ENCODE results near the gene ATP4A. TPM values are rescaled to one million over a fixed set of nuclear protein-coding genes. Genes with fewer than 3 reads are reported as not detected.

Gene ATP4A
- total RNA-seq, 1 experiment from 2014 or later, result not detected

DNA sequence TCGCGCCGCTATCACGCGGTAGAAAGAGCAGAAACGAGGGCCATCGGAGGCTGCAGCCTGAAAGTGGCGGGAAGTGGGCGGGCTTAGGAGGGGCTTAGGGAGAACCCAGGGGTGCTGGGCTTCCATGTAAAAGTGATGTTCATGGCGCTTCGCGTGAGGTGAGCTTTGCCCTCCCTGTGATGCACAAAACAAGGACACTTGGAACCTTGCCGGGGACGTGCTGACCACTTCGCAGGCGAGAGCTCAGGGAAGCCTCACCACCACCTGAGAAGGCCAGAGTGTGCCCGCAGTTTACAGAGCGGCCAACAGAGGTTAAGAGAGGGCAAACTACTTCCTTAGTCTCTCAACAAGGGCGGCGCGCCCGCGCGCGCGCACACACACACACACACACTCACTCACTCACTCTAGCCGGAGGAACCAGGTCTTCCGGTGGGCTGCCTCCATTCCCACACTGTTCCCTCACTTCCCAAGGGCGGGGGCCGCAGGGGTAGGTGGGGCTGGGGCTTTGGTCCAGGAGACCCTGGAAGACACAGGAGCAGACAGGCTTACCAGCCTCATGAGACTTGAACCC lies 29.6 kb downstream of the ATP4A start:
- in situ Hi-C loops (cut with HindIII; ENCODE audit: low sequenced_read_pairs), result no loop called here
- no peak for DNase-seq (ENCODE audit: low spot score)

DNA sequence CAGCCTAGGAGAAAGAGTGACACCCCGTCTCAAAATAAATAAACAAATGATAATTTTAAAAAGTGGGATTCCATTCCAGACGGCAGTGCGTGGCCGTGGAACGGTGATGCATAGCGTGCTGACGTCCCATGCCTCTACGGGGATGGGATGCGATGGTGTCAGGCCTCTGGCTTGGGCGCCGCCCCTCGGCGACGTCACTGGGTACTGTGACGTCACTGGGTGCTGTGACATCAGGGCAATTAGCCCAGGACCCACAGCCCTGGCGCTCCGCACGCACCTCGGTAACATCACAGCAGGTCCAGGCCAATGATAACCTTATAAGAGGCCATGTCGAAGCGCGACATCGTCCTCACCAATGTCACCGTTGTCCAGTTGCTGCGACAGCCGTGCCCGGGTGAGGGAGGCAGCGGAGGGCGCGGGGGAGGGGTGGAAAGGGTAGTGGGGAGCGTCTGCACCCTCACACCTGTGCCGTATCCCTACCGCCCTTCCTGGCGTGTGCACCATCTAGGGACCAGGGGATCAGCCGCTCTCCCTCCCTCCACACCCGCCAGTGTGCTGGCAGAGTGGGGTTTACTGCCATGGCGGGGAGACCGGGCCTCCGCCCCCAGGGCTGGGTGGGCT lies 30.1 kb downstream of the ATP4A start, which contains the start of gene GAPDHS:
TSS of gene GAPDHS (plus strand) at position 256 of the 621 bp plus-strand sequence. CDS start at position 328, 72 bp downstream.
- no peak for DNase-seq (ENCODE audit: low spot score)
- in situ Hi-C loops (cut with HindIII; ENCODE audit: low sequenced_read_pairs), result no loop called here

DNA sequence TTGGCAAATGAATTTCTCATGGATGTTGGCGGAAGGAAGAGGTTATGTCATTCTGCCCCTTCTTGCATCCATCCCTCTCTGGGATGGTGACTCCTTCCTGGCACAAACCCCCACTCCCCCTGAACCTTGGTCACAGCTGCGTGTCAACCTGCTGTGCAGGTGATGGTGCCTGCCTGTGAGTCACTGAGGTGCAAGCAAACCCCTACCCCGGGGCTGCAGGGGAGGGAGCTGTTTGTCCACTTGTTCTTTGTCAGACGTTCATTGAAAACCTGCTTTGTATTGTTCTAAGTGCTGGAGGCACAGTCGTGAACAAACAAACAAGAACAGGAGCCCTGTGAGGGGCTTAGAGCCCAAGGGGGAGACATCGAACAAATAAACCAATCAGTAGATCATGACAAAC lies 32.2 kb downstream of the ATP4A start:
- in situ Hi-C loops (cut with HindIII; ENCODE audit: low sequenced_read_pairs), result no loop called here

DNA sequence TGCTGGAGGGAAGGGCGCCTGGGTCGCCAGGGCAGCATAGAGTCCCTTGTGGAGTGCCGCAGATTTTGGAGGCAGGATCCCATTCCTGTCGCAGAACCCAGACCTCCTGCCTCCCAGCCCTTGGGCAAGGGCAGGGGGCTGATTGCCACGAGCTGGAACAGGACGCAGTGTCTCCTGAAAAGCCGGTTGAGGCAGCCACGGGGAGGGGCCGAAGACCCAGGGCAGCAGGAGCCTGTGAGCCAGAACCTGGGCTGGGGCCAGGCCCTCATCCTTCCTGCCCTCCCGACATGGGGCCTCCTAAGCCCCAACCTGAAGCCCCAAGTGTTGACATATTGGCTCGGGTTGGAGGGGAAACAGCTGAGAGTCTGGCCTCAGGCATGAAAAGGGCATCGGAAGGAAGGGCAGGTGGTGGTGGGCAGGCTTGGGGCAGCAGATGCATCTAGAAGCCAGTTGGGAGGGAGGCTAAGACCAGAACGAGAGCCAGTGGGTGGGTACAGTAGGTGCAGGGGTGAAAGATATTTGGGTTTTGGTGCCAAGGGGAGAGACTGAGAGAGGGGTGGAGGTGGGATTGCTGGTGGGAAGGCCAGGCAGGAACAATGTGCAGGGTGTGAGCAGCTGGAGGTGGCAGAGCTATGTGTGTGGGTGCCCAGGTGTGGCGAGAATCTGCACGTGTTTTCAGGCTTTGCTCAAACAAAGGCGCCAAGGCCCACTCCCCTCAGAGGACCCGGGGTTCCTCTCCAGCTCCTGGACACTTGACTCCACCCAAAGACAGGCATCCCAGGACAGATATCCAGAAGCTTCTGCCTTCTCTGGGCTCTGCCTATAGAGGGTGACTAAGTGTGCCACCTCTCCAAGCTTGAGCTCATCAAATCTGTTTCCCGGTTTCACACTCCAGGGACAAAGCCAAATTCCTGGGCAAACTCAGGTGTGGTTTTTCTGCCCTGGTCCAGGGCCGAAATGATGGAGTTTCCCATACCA lies 33.9 kb downstream of the ATP4A start:
- DNase-seq (ENCODE audit: low spot score), result no peak
- in situ Hi-C loops (cut with HindIII; ENCODE audit: low sequenced_read_pairs), result no loop called here

More for the DNA sequence above, 32.2 kb downstream of the ATP4A start:
- DNase-seq (ENCODE audit: low spot score), result no peak

DNA sequence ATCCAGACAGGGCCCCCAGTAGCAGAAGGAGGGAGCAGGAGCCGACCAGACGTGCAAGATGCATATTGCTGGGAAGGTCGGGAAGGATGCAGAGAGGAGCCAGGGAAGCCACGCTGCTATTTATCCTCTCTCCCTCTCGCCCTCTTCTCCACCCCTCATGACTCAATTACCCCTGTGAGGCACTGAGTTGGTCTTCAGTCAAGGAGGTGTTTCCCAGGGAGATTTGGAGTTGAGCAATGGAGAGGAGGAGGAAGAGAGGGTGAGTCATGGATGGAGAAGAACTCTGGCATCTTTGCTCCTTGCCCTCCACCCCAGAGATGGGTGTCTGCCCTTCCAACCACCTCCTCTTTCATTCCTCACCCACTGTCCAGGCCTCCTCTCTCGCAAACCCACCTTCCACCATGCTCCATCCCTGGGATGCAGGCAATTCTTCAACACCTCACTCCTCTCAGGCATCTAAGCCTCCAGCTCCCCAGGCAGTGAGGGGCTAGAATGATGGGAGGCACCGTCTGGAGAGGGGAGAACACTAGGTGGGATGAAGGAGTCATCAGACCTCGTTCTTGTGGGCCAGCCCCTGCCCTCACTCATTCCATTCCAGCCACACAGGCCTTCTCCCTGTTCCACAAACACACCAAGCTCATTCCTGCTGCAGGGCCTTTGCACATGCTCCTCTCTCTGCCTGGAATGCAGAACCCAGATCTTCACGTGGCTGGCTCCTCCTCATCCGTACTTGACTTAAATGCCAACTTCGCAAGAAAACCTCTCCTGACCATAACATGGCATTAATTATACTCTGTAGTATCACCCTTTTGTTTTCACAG lies 35.0 kb downstream of the ATP4A start, which contains the start of gene SBSN:
TSS of gene SBSN (minus strand) at position 94 of the 821 bp plus-strand sequence. CDS start at position 64, 30 bp downstream.
- in situ Hi-C loops (cut with HindIII; ENCODE audit: low sequenced_read_pairs), result no loop called here
- DNase-seq (ENCODE audit: low spot score), result no peak

DNA sequence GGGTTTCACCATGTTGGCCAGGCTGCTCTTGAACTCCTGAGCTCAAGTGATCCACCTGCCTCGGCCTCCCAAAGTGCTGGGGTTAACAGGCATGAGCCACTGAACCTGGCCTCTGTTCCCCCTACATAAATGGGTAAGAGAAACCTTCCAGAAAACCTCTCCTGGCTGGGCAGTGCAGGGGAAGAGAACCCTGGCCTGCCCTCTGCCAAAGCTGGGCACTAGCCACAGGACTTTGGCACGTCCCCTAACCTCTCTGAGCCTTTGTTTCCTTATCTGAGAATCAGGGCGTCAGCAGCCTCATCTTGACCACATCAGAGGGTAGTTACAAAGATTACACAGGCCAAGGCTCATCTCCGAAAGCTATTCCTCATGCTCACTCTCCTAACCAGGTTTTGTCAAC lies 37.6 kb downstream of the ATP4A start:
- in situ Hi-C loops (cut with HindIII; ENCODE audit: low sequenced_read_pairs), result no loop called here
- no peak for DNase-seq (ENCODE audit: low spot score)

DNA sequence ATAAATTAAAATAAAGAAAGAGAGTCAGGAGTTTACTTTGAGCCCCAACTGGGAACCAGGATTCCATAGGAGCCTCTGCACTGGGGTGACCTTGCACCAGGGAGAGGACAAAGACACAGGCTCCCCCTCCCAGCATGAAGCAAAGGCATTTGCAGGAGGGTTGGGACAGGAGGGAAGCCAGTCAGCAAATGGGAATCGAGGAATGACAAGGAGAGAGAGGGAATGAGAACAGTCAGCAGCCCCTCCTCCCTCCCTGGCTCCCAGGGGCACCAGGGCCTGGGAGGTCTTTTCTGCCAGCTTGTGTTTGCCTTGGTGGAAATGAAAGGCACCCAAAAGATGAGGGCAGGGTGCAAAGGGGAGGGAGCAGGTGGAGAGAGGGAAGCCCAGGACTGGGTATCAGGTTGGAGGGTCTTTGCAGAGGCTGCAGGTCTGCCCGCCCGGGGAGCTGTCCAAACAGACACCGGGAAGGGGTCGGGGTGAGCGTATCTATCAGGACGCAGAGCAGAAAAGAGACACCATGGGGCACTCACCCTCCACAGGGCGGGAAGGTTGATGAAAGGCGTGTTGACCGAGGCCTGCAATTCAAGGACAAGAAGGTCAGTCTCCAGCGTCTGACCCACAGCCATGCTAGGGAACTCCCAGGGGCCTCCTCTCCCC lies 39.1 kb downstream of the ATP4A start:
- in situ Hi-C loops (cut with HindIII; ENCODE audit: low sequenced_read_pairs), result no loop called here
- DNase-seq (ENCODE audit: low spot score), result no peak

DNA sequence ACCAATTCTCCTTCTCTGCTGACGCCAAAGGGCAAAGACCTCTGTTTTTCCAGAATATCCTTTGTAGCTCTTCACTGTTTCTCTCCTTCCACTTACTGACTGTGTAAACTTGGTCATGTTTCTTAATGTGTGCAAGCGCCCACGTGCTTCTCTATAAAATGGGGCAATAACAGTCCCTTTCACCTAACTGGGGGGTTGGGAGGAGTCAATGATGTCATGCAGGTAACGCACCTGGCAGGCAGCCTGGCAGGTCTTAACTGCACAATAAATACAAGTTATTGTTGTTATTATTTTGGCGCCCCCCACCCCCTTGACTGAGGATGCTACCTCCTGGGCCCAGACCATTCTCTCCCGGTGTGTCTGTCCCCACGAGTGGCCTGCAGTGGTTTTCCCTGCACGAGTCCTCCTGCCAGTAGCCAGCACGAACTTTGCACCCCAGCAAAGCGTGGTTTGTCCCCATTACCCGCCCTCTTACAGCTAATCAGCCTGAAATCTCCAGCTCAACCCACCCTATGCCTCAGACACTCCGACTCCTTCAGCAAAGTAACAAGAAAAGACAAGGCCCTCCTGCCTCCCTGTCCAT lies 40.6 kb downstream of the ATP4A start:
- in situ Hi-C loops (cut with HindIII; ENCODE audit: low sequenced_read_pairs), result no loop called here
- DNase-seq (ENCODE audit: low spot score), result no peak

DNA sequence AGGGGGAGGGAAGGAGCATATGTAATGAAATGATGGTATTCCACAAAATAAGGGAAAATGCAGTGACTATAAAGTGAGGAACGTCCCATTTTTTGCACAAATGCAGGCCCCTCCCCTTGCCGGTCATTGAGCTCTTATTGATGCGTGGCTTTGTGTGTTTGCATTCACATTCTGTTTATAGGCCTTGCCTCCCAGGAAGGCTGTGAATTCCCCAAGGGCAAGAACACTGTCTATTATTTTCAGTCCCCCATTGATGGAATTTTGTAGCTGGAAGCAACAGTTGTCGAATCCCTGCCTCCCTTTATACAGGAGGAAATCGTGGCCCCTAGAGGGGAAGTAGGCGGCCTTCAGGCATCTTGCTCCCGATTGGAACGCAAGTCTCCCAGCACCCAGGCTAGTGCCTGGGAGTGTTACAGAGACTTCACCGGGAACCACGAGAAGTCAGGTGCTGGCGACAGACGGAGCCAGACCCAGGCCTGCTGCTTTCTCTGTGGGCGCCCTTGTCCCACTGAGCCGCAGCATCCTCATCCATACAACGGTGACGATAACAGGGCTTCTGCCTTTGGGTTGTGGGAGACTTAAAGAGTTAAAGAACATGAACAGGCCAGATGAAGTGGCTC lies 42.2 kb downstream of the ATP4A start:
- in situ Hi-C loops (cut with HindIII; ENCODE audit: low sequenced_read_pairs), result no loop called here
- no peak for DNase-seq (ENCODE audit: low spot score)

DNA sequence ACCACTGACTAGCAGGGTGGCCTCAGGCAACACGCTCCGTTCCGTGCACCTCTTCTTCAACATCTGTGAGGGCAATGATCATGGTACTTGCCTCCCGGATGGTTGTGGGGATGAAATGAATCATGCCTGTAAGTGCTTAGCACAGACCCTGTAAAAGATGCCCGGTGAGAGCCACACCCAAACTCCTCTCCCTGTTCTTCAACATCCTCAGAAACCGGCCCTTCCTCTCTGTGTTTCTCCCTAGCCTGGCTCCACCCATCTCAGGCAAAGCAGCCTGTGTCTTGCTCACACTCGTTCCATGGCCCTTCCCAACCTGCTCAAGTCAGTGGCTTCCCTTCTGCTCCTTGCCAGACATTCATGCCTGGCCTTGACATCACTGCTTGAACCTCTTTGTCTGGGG lies 44.2 kb downstream of the ATP4A start:
- in situ Hi-C loops (cut with HindIII; ENCODE audit: low sequenced_read_pairs), result no loop called here
- no peak for DNase-seq (ENCODE audit: low spot score)

DNA sequence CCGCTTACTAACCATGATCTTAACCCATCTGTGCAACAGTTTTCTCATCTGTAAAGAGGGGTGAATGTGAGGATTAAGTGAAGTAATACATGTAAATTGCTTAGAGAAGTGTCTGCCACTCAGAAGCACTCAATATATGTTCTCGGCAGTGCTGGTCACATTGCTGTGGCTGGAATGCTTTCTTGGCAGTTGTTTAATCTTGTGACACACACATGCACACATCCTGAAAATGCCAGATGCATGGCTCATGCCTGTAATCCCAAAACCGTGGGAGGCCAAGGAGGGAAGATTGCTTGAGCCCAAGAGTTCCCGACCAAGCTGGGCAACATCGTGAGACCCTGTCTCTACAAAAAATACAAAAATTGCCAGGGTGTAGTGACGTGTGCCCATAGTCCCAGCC lies 45.1 kb downstream of the ATP4A start:
- DNase-seq (ENCODE audit: low spot score), result no peak
- in situ Hi-C loops (cut with HindIII; ENCODE audit: low sequenced_read_pairs), result no loop called here

DNA sequence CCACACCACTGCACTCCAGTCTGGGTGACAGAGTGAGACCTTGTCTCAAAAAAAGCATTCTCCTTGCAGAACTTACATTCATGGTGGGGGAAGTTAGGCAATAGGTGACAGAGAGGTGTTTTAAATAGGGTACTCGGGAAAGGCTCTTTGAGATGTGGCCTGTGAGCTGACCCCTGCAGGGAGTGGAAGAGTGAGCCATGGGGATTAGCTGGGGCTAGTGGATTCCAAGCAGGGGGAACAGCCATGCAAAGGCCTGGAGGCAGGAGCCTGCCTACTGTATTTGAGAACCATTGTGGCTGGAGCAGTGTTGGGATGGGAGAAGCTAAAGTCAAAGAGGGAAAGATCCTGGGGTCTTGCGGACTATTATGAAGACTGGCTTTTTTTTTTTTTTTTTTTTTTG lies 46.1 kb downstream of the ATP4A start:
- no peak for DNase-seq (ENCODE audit: low spot score)
- in situ Hi-C loops (cut with HindIII; ENCODE audit: low sequenced_read_pairs), result no loop called here

DNA sequence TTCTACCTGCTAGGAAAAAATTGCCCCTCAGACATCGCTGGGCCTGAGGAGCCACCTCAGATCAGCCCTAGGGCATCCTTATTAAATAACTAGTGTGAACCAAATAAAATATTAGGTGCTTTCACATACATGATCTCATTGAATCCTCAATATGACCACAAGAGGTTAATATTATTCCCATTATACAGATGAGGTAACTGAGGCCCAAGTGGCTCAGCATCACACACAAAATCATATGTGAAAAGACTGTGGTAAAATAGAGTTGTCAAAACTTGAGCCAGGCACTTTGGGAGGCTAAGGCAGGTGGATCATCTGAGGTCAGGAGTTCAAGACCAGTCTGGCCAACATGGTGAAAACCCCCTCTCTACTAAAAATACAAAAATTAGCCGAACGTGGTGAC lies 47.1 kb downstream of the ATP4A start:
- DNase-seq (ENCODE audit: low spot score), result no peak
- in situ Hi-C loops (cut with HindIII; ENCODE audit: low sequenced_read_pairs), result no loop called here

DNA sequence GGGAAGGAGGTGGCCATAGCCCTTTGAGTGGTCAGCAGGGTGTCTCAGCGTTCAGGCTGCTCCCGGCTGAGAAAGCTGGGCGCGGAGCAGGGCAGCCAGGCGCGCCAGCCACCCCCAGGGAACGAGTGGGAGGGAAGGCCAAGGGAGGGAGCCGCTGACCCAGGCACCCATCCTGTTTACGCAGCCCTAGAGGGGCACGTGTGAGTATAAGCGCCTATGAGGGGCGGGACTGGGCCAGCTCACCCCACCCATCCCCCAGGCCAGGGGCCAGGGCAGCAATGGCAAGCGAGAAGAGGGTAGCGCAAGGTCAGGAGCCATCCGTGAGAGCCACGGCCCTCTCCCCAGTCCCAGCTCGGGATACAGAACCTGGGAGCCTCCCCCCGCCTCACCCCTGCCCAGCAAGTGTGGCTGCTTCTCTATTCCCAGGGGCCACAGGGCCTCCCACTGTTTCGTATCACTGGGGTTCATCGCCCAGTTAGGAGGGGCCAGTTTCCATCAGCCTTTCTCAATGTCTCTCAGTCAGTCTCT lies 49.1 kb downstream of the ATP4A start:
- in situ Hi-C loops (cut with HindIII; ENCODE audit: low sequenced_read_pairs), result no loop called here
- DNase-seq (ENCODE audit: low spot score), result no peak

DNA sequence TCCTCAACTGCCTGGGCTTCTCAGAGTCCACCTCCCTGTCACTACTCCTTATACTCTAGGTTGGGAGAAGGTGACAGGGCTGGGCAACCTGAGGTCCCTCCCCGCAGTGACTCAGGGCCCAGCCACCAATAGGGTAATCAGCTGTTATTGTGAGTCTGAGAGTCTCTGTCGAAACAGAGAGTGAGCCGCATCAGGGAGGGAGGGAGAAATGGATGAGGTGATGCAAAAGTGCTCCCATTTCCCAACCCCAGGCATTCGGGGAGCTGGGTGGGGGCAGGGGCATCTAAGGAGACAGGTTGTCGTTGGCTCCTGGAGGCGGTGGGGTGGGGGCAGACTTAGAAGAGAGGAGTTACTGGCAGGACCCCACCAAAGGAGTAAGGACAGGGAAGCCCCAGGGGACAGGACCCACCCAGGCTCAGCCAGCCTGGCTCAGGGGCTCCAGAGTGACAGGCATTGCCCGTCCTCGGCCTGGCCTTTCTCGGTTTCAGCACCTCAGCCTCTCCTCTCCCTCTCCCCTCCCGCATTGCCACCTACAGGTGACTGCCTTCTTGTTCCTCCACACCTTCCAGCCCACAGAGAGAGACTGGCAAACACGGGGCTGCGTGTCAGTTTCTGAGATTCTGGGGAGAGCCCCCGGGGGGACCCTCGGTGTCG lies 49.7 kb downstream of the ATP4A start, which contains the start of gene DMKN:
TSS of gene DMKN (minus strand) at position 22 of the 654 bp plus-strand sequence. CDS start 174 bp downstream, outside the sequence.
- in situ Hi-C loops (cut with HindIII; ENCODE audit: low sequenced_read_pairs), result no loop called here
- DNase-seq (ENCODE audit: low spot score), result no peak

DNA sequence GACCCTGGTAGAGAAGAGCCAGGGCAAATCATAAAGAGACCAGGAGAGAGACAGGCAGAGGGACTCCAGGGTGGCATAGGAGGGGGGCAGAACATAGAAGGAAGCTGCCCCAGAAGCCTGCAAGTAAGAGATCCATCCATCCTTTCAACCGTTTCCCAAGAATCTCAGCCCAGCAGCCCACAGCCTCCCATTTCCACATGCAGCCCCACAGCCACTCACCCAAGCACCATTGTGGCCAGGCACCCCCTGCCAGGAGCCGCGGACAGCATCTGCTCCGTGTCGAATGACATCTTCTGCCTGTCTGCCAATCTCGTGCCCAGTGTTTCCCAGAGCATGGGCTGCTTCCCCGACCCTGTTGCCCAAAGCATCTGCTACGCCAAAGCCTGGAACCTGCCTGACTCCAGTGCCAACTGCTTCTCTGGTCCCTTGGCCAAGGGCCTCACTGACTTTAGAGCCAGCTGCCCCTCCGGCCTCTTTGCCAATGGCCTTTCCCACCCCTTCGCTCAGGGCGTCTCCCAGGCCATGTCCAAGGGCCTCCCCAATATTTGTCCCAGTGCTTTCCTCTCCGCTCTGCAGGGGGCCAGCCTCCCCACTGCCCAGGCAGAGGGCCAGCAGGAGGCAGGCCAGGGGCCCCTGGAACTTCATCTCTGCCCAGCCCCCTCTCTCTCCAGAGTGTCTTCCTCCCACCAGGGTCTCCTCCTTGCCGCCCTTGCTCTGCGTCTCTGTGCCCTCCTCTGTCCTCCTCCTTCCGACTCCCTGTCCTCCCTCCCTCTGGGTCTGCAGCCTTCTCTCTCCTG lies 50.4 kb downstream of the ATP4A start:
- in situ Hi-C loops (cut with HindIII; ENCODE audit: low sequenced_read_pairs), result no loop called here
- no peak for DNase-seq (ENCODE audit: low spot score)

All from G401 (cell line).